ENCODE data around the gene COL27A1.

DNA sequence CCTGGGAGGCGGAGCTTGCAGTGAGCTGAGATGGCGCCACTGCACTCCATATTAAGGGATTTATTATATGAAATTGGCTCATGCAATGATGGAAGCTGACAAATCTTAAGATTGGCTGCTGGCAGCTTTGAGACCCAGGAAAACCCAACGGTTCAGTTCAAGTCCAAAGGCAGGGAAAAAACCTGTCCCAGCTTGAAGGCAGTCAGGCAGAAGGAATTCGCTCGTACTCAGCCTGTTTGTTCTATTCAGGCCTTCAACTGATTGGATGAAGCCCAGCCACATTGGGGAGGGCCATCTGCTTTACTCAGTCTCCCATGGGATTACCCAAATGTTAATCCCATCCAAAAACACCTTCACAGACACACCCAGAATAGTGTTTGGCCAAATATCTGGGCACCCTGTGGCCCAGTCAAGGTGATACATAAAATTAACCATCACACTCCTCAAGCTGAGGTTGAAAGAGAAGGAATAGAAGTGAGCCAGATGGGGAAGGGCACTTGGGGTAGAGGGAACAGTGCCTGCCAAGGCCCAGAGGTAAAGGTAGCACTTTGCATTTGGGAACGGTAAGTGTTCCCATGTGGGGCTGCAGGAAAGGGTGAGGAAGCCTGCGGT lies 159.0 kb downstream of the COL27A1 start:
- no peak for TF ChIP-seq POLR2AphosphoS5 (IDR thresholded peaks at IDR 0.05; ENCODE audit: control insufficient read depth, insufficient read depth, low read depth, low read length)
- TF ChIP-seq, protein P1, sequence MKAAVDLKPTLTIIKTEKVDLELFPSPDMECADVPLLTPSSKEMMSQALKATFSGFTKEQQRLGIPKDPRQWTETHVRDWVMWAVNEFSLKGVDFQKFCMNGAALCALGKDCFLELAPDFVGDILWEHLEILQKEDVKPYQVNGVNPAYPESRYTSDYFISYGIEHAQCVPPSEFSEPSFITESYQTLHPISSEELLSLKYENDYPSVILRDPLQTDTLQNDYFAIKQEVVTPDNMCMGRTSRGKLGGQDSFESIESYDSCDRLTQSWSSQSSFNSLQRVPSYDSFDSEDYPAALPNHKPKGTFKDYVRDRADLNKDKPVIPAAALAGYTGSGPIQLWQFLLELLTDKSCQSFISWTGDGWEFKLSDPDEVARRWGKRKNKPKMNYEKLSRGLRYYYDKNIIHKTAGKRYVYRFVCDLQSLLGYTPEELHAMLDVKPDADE (conservative IDR thresholded peaks at IDR 0.05; ENCODE audit: control insufficient read depth, low read depth, low read length) = no peak
- TF ChIP-seq, protein P2, sequence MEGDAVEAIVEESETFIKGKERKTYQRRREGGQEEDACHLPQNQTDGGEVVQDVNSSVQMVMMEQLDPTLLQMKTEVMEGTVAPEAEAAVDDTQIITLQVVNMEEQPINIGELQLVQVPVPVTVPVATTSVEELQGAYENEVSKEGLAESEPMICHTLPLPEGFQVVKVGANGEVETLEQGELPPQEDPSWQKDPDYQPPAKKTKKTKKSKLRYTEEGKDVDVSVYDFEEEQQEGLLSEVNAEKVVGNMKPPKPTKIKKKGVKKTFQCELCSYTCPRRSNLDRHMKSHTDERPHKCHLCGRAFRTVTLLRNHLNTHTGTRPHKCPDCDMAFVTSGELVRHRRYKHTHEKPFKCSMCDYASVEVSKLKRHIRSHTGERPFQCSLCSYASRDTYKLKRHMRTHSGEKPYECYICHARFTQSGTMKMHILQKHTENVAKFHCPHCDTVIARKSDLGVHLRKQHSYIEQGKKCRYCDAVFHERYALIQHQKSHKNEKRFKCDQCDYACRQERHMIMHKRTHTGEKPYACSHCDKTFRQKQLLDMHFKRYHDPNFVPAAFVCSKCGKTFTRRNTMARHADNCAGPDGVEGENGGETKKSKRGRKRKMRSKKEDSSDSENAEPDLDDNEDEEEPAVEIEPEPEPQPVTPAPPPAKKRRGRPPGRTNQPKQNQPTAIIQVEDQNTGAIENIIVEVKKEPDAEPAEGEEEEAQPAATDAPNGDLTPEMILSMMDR (IDR thresholded peaks at IDR 0.05 in 2 of 3, conservative IDR thresholded peaks at IDR 0.05 in 1 of 3; ENCODE audit: insufficient read depth in 2 of 3, low read depth in 1 of 3, low read length in 3 of 3) = no peak
- TF ChIP-seq, protein P3, sequence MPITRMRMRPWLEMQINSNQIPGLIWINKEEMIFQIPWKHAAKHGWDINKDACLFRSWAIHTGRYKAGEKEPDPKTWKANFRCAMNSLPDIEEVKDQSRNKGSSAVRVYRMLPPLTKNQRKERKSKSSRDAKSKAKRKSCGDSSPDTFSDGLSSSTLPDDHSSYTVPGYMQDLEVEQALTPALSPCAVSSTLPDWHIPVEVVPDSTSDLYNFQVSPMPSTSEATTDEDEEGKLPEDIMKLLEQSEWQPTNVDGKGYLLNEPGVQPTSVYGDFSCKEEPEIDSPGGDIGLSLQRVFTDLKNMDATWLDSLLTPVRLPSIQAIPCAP (CRISPR knock-in tag; IDR thresholded peaks at IDR 0.05; ENCODE audit: borderline replicate concordance) = no peak
- TF ChIP-seq, protein P4, sequence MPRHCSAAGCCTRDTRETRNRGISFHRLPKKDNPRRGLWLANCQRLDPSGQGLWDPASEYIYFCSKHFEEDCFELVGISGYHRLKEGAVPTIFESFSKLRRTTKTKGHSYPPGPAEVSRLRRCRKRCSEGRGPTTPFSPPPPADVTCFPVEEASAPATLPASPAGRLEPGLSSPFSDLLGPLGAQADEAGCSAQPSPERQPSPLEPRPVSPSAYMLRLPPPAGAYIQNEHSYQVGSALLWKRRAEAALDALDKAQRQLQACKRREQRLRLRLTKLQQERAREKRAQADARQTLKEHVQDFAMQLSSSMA (CRISPR knock-in tag; IDR thresholded peaks at IDR 0.05) = no peak
- no peak for TF ChIP-seq SMC3 (conservative IDR thresholded peaks at IDR 0.05; ENCODE audit: insufficient read depth, low read depth, low read length)
- TF ChIP-seq ZNF184 (CRISPR knock-in tag; IDR thresholded peaks at IDR 0.05) = no peak
- TF ChIP-seq, protein P5, sequence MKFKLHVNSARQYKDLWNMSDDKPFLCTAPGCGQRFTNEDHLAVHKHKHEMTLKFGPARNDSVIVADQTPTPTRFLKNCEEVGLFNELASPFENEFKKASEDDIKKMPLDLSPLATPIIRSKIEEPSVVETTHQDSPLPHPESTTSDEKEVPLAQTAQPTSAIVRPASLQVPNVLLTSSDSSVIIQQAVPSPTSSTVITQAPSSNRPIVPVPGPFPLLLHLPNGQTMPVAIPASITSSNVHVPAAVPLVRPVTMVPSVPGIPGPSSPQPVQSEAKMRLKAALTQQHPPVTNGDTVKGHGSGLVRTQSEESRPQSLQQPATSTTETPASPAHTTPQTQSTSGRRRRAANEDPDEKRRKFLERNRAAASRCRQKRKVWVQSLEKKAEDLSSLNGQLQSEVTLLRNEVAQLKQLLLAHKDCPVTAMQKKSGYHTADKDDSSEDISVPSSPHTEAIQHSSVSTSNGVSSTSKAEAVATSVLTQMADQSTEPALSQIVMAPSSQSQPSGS (CRISPR knock-in tag; IDR thresholded peaks at IDR 0.05) = no peak
- no peak for TF ChIP-seq TARDBP (IDR thresholded peaks at IDR 0.05)
- TF ChIP-seq MAFK (IDR thresholded peaks at IDR 0.05; ENCODE audit: low read length) = no peak
- TF ChIP-seq POLR3G (IDR thresholded peaks at IDR 0.05; ENCODE audit: extremely low read depth, insufficient read length, insufficient replicate concordance) = no peak
- no peak for TF ChIP-seq PHF20 (IDR thresholded peaks at IDR 0.05; ENCODE audit: partially characterized antibody)

All from K562 (cell line).